AML-193 (cell line): ENCODE measurements around the gene RAB35.

Experiments used
- DNase-seq, 2 experiments: peaks; one replicate each; lab custom pipeline; 2025; lab: John Stamatoyannopoulos, UW

The RAB35 gene

GRCh38 chr12:120103371-120103770, 13.2 kb downstream of the RAB35 start:
- no peak for DNase-seq

- no peak for DNase-seq
Measured at GRCh38 chr12:120103044-120103338, 13.6 kb downstream of the RAB35 start.

GRCh38 chr12:120102189-120103043, 14.1 kb downstream of the RAB35 start:
- no peak for DNase-seq

GRCh38 chr12:120101617-120102016, 14.9 kb downstream of the RAB35 start:
- no peak for DNase-seq

GRCh38 chr12:120101182-120101581, 15.4 kb downstream of the RAB35 start:
- no peak for DNase-seq

GRCh38 chr12:120100630-120101029, 15.9 kb downstream of the RAB35 start:
- no peak for DNase-seq

GRCh38 chr12:120099738-120100137, 16.8 kb downstream of the RAB35 start:
- DNase-seq: no peak

- no peak for DNase-seq
Measured at GRCh38 chr12:120098756-120099470, 17.6 kb downstream of the RAB35 start.

GRCh38 chr12:120096671-120097202, 19.8 kb downstream of the RAB35 start:
- DNase-seq: no peak

- no peak for DNase-seq
Measured at GRCh38 chr12:120095736-120096135, 20.8 kb downstream of the RAB35 start.

GRCh38 chr12:120095331-120095730, 21.2 kb downstream of the RAB35 start:
- DNase-seq: no peak

GRCh38 chr12:120094485-120094884, 22.1 kb downstream of the RAB35 start:
- no peak for DNase-seq

GRCh38 chr12:120093592-120094355, 22.8 kb downstream of the RAB35 start:
- DNase-seq: no peak

GRCh38 chr12:120093336-120093591, 23.3 kb downstream of the RAB35 start:
- DNase-seq: no peak

- DNase-seq: no peak
Measured at GRCh38 chr12:120092551-120093335, 23.8 kb downstream of the RAB35 start.

GRCh38 chr12:120091371-120092090, 25.0 kb downstream of the RAB35 start:
- DNase-seq: no peak

GRCh38 chr12:120090626-120091295, 25.8 kb downstream of the RAB35 start:
- DNase-seq: no peak

- no peak for DNase-seq
Measured at GRCh38 chr12:120090206-120090605, 26.3 kb downstream of the RAB35 start.

GRCh38 chr12:120089796-120090195, 26.8 kb downstream of the RAB35 start:
- DNase-seq: no peak

- DNase-seq: no peak
Measured at GRCh38 chr12:120089105-120089504, 27.4 kb downstream of the RAB35 start.
